Inflammatory macrophage treated with lipopolysaccharide for 4 hours (primary cell): ENCODE measurements around the gene IRF2BPL.

Source experiments
- DNase-seq: peaks from one replicate; pipeline ENCODE4 v3.0.0-alpha.2; 2020

IRF2BPL gene

GRCh38 chr14:77009014-77009413 is 19.5 kb downstream of the IRF2BPL start:
- DNase-seq: no peak

- no peak for DNase-seq
Measured at GRCh38 chr14:77008541-77008940, 20.0 kb downstream of the IRF2BPL start.

GRCh38 chr14:77007975-77008421 is 20.5 kb downstream of the IRF2BPL start:
- no peak for DNase-seq

GRCh38 chr14:77007183-77007974 is 21.1 kb downstream of the IRF2BPL start:
- DNase-seq: no peak

GRCh38 chr14:77006132-77006531 is 22.4 kb downstream of the IRF2BPL start:
- DNase-seq: no peak

GRCh38 chr14:77005559-77005958 is 22.9 kb downstream of the IRF2BPL start:
- no peak for DNase-seq

GRCh38 chr14:77004711-77005460 is 23.6 kb downstream of the IRF2BPL start:
- peak; percentile 52 for DNase-seq

- peak; percentile 39 for DNase-seq
Measured at GRCh38 chr14:77003960-77004710, 24.4 kb downstream of the IRF2BPL start.

- DNase-seq: no peak
Measured at GRCh38 chr14:77002889-77003288, 25.6 kb downstream of the IRF2BPL start.

GRCh38 chr14:77002335-77002734 is 26.2 kb downstream of the IRF2BPL start:
- DNase-seq: no peak

- peak; percentile 31 for DNase-seq
Measured at GRCh38 chr14:77000340-77001270, 27.9 kb downstream of the IRF2BPL start.

GRCh38 chr14:76998910-76999309 is 29.6 kb downstream of the IRF2BPL start:
- no peak for DNase-seq

- DNase-seq: no peak
Measured at GRCh38 chr14:76997257-76997970, 31.1 kb downstream of the IRF2BPL start.

- DNase-seq: no peak
Measured at GRCh38 chr14:76996563-76997146, 31.9 kb downstream of the IRF2BPL start.

GRCh38 chr14:76995279-76996035 is 33.1 kb downstream of the IRF2BPL start:
- no peak for DNase-seq

GRCh38 chr14:76993752-76994151 is 34.8 kb downstream of the IRF2BPL start:
- DNase-seq: no peak

- DNase-seq: no peak
Measured at GRCh38 chr14:76990084-76990483, 38.4 kb downstream of the IRF2BPL start.

- DNase-seq: no peak
Measured at GRCh38 chr14:76987956-76988520, 40.5 kb downstream of the IRF2BPL start.

- DNase-seq: no peak
Measured at GRCh38 chr14:76986231-76986565, 42.3 kb downstream of the IRF2BPL start.
